ENCODE measurements around the gene KMT2B.

KMT2B gene

DNA sequence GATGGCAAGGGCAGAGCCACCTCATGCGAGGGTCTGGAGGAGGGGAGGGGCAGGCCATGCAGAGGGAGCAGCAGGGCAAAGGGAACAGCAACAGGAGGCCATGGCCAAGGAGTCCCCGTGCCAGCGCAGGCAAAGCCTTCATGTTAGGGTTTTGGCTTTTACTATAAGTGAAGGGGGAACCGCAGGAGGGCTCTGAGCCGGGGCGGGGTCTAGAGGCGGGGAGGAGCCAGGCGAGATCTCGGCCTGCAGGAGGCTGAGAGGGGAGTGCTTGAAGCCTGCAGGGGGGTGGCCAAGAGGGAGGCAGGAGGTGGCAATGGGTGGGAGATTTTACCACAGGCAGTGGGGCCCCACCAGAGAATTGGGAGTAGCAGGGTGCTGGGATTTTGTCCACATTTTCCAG is 63.8 kb downstream of the KMT2B start:
- no peak for DNase-seq

DNA sequence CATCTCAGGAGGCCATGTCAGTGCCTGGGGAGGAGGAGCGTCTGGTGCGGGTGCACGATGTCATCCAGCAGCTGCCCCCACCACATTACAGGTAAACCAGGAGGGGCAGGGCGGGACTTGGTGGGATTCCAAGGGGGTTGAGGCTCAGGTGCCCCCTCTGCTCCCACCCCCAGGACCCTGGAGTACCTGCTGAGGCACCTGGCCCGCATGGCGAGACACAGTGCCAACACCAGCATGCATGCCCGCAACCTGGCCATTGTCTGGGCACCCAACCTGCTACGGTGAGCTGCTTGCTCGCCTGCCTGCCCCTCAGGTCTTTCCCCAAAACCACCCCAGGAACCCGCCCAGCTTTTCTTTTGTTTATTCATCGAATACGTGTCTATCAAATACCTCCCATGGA is 64.8 kb downstream of the KMT2B start:
- DNase-seq = no peak

DNA sequence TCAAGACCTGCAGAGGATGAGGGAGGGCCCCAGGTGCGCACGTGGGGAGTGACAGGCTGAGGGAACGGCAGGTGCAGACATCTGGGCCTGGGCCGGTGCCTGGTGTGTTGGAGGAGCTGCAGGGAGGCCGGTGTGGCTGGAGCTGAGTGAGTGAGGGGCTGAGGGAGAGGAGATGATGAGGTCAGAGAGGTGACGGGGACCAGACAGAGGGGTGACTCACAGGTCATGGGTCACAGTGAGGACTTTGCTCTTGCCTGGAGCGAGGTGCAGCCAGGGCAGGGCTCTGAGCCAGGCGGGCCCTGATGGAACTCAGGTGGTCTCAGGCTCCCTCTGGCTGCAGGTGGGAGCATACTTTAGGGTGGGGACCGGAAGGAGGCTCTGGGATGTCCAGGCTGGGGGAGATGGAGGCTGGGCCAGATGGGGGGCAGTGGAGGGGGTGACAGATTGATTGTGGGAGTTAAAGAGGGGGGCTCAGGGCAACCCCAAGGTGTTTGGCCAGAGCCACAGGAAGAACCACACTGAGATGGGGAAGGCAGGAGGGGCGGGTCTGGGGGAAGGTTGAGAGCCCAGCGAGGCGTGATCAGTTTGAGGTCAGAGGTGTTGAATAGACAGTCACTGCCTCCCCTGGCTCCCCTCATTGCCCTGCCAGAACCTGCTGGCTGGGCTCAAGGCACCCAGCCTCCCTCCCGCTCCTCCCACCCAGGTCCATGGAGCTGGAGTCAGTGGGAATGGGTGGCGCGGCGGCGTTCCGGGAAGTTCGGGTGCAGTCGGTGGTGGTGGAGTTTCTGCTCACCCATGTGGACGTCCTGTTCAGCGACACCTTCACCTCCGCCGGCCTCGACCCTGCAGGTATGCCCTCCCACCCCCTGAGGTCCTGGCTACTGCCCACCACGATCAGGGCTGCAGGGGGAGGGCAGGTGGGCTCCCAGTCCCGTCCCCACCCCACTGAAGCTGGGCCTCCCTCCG is 65.9 kb downstream of the KMT2B start:
- DNase-seq = no peak

DNA sequence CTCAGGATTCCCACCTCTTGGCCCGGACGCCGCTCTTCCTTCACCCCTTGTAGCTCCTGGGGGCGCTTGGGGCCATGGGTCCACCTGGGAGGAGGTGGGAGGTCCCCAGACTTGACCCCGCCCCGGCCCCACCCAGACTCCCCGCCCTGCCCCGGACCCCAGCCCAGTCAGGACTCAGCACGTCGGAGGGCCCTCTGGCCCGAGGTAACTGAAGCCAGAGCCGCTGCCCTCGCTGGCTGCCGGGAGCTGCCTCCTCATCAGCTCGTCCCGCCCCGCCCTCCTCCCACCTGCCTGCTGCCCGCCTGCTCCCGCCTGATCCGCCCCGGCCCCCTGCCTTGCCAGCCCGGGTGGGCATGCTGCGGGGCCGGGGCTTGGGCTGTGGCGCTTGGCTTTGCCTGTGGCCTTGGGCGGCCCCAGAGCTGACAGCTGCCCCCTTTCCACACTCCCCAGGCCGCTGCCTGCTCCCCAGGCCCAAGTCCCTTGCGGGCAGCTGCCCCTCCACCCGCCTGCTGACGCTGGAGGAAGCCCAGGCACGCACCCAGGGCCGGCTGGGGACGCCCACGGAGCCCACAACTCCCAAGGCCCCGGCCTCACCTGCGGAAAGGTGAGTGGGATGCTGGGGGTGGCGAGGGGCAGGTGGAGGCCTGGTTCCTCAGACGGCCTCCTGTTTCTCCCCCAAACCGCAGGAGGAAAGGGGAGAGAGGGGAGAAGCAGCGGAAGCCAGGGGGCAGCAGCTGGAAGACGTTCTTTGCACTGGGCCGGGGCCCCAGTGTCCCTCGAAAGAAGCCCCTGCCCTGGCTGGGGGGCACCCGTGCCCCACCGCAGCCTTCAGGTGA is 66.9 kb downstream of the KMT2B start:
- no peak for DNase-seq

DNA sequence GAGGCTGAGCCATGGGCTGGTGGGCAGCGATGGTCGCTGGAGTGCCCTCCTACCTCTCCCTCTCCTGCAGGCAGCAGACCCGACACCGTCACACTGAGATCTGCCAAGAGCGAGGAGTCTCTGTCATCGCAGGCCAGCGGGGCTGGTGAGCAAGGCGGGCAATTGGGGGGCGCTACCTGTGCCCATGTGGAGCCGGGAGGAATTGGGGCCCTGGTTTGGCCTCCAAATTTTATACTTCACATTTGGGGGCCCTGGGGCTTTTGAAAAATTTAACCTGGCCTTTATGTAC is 67.5 kb downstream of the KMT2B start:
- no peak for DNase-seq

DNA sequence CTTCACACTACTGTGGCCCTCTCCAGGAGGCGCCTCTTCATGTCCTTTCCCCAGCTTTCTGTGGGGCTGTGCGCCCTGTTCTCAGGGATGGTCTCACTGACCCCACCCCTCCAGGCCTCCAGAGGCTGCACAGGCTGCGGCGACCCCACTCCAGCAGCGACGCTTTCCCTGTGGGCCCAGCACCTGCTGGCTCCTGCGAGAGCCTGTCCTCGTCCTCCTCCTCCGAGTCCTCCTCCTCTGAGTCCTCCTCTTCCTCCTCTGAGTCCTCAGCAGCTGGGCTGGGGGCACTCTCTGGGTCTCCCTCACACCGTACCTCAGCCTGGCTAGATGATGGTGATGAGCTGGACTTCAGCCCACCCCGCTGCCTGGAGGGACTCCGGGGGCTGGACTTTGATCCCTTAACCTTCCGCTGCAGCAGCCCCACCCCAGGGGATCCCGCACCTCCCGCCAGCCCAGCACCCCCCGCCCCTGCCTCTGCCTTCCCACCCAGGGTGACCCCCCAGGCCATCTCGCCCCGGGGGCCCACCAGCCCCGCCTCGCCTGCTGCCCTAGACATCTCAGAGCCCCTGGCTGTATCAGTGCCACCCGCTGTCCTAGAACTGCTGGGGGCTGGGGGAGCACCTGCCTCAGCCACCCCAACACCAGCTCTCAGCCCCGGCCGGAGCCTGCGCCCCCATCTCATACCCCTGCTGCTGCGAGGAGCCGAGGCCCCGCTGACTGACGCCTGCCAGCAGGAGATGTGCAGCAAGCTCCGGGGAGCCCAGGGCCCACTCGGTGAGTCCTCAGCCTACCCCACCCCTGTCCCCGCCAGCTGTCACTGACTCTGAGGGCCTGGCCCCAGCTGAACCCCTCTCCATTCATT is 68.7 kb downstream of the KMT2B start:
- DNase-seq = no peak

DNA sequence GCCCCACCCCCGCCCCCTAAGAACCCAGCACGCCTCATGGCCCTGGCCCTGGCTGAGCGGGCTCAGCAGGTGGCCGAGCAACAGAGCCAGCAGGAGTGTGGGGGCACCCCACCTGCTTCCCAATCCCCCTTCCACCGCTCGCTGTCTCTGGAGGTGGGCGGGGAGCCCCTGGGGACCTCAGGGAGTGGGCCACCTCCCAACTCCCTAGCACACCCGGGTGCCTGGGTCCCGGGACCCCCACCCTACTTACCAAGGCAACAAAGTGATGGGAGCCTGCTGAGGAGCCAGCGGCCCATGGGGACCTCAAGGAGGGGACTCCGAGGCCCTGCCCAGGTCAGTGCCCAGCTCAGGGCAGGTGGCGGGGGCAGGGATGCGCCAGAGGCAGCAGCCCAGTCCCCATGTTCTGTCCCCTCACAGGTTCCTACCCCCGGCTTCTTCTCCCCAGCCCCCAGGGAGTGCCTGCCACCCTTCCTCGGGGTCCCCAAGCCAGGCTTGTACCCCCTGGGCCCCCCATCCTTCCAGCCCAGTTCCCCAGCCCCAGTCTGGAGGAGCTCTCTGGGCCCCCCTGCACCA is 69.5 kb downstream of the KMT2B start:
- DNase-seq = no peak
